Chondrocyte (in vitro differentiated cells): ENCODE results near the gene SPATA25. TPM values are rescaled to one million over a fixed set of nuclear protein-coding genes. Genes with fewer than 3 reads are reported as not detected.
A peak's percentile ranks its signal among the peaks of the same experiment; 100 is the strongest.

Source experiments
- DNase-seq: peaks from one replicate; pipeline ENCODE4 v3.0.0; 2021; ENCODE audit warnings: mixed read lengths, low spot score
- H3K27ac Mint-ChIP-seq: one replicate; pipeline ENCODE4 v1.8.0; 2021; ENCODE audit warnings: mild to moderate bottlenecking, moderate library complexity, mixed read lengths; ENCODE audit not compliant: unreplicated experiment
- H3K27me3 Mint-ChIP-seq: 2 replicates; pipeline ENCODE4 v1.8.0; 2021; ENCODE audit warnings: low read depth, mixed read lengths
- H3K36me3 Mint-ChIP-seq: 2 replicates; pipeline ENCODE4 v1.8.0; 2021; ENCODE audit warnings: low read depth, mixed read lengths
- H3K4me1 Mint-ChIP-seq: 2 replicates; pipeline ENCODE4 v1.8.0; 2021; ENCODE audit warnings: low read depth, mild to moderate bottlenecking, mixed read lengths
- H3K4me3 Mint-ChIP-seq: one replicate; pipeline ENCODE4 v1.8.0; 2021; ENCODE audit warnings: mild to moderate bottlenecking, moderate library complexity, mixed read lengths; ENCODE audit not compliant: unreplicated experiment
- H3K9me3 Mint-ChIP-seq: 2 replicates; pipeline ENCODE4 v1.8.0; 2021; ENCODE audit warnings: low read depth, mixed read lengths
- CTCF ChIP-seq: fragments of 200-600 bp; sonication (generic); IDR thresholded peaks from 2 replicates; pipeline ENCODE4 v1.5.0; 2021; ENCODE audit warnings: antibody characterized with exemption, mild to moderate bottlenecking, moderate library complexity
- total RNA-seq: library from RNA; stranded (reverse); gene quantifications from 3 replicates; pipeline ENCODE4 v1.2.1, GENCODE V29; 2021

Gene SPATA25
- total RNA-seq, 1 donor from 2014 or later: 1.2 TPM

DNA sequence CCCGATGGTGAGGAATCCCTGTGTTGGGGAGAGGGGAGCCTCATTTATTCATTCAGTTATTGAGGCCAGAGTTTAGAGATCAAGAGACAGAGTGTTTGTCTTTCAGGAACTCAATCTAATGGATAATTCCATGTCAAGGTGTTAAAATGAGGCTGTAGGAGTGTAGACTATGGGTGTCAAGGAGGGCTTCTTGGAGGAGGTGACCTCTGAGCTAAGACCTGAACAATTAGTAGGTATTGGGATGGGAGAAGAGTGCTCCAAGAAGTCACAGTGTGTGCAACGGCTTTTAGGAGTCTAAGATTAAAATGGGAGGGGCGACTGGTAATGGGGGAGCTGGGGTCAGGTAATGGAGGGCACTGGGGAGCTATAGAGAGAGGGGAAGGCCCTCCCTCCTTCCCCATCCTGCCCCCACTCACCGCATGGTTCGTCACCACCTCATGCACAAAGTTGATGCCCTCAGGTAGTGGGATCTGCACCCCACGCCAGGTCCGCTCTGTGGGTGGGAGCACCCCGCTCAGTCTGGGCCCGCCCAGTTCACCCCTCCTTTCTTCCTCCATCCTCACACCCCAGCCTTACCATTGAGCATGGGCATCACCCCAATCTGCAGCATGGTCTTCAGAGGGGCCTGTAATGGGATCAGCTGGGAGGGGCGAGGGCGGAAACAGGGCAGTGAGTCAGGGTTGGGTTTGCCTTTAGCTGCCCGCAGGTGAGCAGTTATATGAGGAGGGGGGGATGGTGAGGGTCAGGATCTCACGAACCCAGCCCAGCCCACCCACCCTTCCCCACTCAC, 11.8 kb upstream of the SPATA25 start:
- no peaks in the 10 kb centered on the region for H3K27me3 Mint-ChIP-seq
- H3K4me3 Mint-ChIP-seq: no peak overlapping the region
- H3K36me3 Mint-ChIP-seq: peaks cover 12% of the 10 kb centered on the region
- no peak for DNase-seq
- H3K27ac Mint-ChIP-seq: peak overlapping the region; percentile 37
- no peak for TF ChIP-seq CTCF
- H3K4me1 Mint-ChIP-seq: no peaks in the 10 kb centered on the region
- no peaks in the 10 kb centered on the region for H3K9me3 Mint-ChIP-seq

DNA sequence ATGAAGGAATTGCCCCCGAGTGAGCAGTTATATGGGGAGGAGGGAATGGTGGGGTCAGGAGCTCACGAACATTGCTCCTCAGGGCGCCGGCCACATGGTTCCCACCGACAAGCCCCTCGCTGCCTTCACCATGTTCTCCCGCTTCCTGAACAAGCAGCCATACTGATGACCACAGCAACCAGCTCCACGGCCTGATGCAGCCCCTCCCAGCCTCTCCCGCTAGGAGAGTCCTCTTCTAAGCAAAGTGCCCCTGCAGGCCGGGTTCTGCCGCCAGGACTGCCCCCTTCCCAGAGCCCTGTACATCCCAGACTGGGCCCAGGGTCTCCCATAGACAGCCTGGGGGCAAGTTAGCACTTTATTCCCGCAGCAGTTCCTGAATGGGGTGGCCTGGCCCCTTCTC, 10.9 kb upstream of the SPATA25 start:
- DNase-seq: no peak
- H3K9me3 Mint-ChIP-seq: no peaks in the 10 kb centered on the region
- H3K4me1 Mint-ChIP-seq: peaks cover 4% of the 10 kb centered on the region
- H3K27ac Mint-ChIP-seq: no peak overlapping the region
- no peak for TF ChIP-seq CTCF
- H3K36me3 Mint-ChIP-seq: peaks cover 15% of the 10 kb centered on the region
- H3K4me3 Mint-ChIP-seq: no peak overlapping the region
- H3K27me3 Mint-ChIP-seq: no peaks in the 10 kb centered on the region

DNA sequence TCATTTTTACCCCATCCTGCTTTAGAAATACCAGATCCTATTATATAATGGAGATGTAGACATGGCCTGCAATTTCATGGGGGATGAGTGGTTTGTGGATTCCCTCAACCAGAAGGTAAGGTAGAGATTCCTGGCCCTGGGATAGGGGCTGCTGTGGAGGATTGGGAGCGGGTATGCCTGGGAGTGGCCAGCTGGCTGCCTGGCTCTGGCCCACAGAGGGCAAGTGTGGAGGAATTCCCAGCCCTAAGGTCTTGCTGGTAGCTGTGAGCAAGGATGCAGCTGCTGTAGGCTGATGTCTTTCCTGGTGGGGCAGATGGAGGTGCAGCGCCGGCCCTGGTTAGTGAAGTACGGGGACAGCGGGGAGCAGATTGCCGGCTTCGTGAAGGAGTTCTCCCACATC, 10.3 kb upstream of the SPATA25 start:
- DNase-seq: no peak
- Mint-ChIP-seq H3K27me3 (no peaks in the 10 kb centered on the region), H3K4me1 (peaks cover 5% of the 10 kb centered on the region), H3K9me3 (no peaks in the 10 kb centered on the region), H3K27ac (no peak overlapping the region), H3K36me3 (peaks cover 15% of the 10 kb centered on the region), H3K4me3 (no peak overlapping the region)
- TF ChIP-seq CTCF: no peak

- no peak overlapping the region for H3K4me3 Mint-ChIP-seq
- no peaks in the 10 kb centered on the region for H3K27me3 Mint-ChIP-seq
- DNase-seq: no peak
- H3K27ac Mint-ChIP-seq: no peak overlapping the region
- H3K9me3 Mint-ChIP-seq: no peaks in the 10 kb centered on the region
- peaks cover 15% of the 10 kb centered on the region for H3K36me3 Mint-ChIP-seq
- TF ChIP-seq CTCF: no peak
- peaks cover 9% of the 10 kb centered on the region for H3K4me1 Mint-ChIP-seq
Measured at GRCh38 chr20:45897289-45897688, 9.9 kb upstream of the SPATA25 start.

DNA sequence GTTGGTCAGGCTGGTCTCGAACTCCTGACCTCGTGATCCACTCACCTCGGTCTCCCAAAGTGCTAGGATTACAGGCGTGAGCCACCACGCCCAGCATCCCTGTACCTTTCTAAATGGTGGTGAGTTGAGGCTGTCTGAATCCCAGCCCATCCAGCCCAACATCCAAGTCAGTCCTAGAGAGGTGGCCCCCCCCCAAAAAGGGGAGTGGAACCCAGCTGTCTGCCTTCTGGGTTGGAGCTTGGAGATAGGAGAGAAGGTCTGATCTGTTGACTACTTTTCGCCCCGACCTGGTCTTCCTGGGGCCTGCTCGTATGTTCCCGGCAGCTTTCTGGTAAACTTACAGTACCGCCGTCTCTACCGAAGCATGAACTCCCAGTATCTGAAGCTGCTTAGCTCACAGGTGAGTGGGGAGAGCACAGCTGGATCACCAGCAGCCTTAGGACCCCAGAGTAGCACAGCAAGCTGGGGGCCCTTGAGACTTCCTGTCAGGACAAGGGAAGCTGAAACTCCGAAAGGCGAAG, 9.3 kb upstream of the SPATA25 start:
- H3K36me3 Mint-ChIP-seq: peaks cover 15% of the 10 kb centered on the region
- TF ChIP-seq CTCF: no peak
- H3K27ac Mint-ChIP-seq: no peak overlapping the region
- no peak for DNase-seq
- peaks cover 14% of the 10 kb centered on the region for H3K4me1 Mint-ChIP-seq
- H3K9me3 Mint-ChIP-seq: no peaks in the 10 kb centered on the region
- no peaks in the 10 kb centered on the region for H3K27me3 Mint-ChIP-seq
- no peak overlapping the region for H3K4me3 Mint-ChIP-seq
